NCI-H1930 (cell line): Measurements from ENCODE around the gene TMPRSS6.

Source experiments
- DNase-seq, 2 experiments: peaks; one replicate each; lab custom pipeline; 2025; lab: John Stamatoyannopoulos, UW

The TMPRSS6 gene

DNA sequence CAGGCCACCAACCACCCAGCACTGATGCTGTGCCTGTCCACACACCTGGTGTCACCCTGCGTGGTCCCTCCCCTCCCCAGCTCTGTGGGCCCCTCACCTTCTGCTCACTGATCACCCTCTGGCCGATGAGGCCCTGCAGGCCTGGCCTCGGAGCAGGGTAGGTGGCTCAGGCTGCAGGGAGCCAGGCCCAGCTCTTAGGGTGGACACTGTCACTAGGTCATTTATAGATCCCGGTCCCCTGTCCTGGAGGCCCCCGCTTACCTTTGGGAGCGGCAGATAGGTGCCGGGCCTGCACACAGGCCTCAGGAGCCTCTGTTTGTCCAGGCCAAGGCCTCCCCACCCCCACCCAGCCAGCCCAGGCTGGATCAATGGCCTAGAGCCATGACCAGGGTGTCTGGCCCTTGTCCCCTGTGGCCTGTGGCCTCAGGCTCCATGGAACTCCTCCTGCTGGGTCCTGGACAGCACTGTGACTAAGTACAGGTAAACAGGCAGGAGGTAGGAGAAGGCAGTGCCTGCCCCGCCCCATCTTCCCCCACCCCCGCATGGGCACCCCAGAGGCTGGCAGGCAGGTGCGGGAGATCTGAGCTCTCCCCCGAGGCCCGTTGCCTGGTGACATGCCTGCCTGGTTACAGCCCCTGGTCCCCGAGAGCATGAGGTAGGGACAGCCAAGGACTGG lies at the start of gene TMPRSS6:
Gene TMPRSS6 (minus strand): TSS at position 472 of the 676 bp plus-strand sequence. CDS start 6,296 bp downstream, outside the sequence.
- DNase-seq, result no peak

DNA sequence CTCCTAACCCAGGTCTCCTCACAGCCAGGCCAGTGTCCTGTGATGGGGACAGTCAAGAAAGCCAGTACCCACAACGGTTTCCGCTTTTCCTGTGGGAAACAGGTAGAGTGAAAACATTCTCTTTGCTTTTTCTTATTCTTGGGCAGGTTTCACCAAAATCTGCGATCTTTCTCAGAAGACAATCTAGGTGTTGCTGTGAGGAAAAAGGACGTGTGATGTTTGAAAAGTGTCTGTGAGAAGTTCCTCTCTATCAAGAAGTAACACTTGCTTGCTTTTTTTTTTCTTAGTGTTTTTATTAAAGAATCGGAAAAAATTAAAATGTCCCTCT lies 49.4 kb upstream of the TMPRSS6 start:
- no peak for DNase-seq

DNA sequence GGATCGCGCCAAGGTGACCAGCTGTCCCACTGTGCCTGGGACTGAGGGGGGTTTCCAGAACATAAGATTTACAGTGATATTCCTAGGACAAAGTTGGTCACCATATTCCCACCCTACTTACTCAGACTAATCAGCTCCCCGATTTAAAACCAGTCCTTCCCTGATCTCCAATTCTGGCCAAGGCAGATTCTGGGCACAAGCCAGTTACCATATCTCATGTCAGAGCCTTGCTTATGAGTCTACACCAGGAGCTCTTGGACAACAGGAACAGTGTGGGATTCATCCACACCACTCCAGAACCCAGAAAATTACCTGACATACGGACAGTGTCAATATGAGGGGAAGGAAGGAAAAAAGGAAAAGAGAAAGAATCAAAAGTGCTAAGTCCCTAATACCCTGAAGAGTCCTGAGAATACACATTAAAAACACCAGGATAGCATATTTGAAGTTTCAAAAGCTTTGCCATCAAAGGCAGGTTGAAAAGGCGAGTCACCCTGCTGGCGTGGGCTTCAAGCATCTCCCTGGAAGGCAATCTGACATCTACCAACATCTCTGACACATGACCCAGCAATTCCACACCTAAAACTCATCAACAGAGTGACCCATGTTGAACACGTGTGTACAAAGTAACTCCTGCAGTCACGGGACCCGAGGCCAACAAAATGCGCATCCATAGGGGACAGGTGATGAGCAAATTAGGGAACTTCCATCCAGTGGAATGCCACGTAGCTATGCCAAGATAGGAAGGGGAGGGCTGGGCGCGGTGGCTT lies 48.2 kb upstream of the TMPRSS6 start:
- no peak for DNase-seq

DNA sequence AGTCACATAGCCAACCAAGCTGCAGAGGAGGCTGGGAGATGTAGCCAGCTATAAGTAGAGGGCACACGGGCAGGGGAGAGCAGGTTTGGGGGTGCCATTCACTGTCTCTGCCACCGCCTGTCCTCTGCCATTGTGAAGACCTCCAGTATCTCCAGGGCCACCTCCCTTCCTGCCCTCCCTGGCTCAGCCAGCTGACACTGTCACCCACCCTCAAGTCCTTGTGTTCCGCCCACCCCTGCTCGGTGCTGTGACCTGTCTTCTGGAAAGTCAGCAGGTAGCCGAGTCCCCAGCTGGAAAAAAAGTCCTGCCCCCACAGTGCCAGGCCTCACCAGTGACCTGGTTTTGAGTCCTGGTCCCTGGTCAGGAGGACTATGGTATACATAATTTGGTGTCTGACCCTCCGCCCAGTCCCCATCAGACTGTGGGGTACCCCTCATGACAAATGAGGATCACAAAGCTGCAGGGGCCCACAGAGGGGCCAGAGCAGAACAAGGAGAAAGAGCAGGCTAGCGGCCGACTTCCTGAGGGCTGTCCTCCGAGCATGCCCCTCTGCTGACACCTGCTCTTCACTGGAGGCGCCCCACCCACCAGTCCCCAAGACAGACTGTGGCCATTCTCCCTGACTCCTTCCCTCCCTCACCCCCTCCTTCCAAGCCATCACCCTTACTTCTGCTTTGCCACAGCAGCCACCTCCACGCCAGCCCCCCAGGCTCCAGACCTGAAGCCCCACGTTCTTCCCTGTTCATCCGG lies 47.3 kb upstream of the TMPRSS6 start:
- DNase-seq, result no peak

DNA sequence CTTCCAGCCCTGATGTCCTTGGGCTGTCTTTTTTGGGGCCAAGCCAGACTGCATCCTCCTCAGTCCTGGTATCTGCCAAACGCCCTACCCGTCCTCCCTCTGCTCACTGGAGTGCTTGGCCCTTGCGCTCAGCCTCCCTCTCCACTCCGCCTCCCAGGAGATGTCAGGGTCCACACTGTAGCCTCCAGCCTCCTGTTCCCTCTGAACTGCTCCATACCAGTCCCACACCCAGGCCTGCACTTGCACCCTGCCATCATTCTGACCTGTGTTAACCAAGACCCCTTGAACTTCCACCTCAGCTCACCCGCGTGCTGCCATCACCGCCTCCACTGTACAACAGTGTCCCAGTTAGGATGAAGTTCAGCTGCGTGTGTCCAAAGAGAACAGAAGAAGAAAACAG lies 46.5 kb upstream of the TMPRSS6 start:
- DNase-seq, result no peak

DNA sequence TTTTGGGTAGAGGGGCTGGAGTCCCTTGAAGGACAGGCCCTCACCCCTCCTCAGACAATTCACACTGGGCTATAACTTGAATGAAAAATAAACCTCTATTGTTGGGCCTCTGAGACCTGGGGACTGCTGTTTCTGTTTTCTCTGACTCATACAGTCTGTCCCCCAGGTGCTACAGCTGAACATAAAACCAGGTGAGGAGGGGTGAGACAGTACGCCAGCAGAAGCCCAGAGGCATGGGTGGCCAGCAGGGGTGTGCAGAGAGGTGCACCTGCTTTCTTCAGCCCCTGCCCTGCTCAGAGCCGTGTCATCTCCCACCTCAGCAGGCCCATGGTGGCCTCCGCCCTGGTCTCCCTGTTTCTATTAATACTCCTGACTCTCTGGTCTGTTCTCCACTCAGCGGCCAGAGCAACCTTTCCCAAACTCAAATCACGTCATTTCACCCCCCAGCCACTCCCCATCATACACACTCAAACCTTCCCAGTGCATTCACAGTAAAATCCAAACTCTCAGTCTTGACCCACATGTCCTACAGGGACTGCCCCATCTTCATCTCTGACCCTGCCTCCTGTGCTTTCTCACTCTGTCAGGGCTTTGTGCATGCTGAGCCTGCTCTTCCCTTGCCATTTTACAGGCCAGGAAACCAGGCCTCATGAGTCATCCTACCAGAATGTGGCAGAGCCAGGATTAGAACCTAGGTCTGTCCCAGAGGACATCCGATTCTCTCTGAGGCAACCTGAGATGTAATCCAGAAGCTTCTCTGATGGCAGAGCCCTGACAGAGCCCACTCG lies 45.6 kb upstream of the TMPRSS6 start:
- DNase-seq, result no peak

DNA sequence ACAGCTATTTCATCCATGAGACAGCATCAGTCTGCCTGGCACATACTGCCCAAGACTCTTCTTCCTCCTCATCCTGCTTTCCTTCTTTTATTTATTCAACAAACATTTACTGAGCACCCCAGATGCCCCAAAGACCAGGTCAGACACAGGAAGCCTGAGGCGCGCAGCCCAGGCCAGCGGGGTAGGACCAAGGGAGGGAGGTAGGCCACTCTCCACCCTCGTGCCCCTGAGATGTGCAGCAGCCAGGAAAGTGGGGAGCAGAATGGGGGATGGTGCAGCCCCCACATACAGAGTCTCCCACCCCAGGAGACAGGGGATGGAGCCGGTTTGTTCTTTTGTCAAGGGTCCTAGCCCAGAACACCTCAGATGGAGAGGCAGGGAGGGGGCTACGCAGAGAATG lies 44.4 kb upstream of the TMPRSS6 start:
- DNase-seq, result no peak

DNA sequence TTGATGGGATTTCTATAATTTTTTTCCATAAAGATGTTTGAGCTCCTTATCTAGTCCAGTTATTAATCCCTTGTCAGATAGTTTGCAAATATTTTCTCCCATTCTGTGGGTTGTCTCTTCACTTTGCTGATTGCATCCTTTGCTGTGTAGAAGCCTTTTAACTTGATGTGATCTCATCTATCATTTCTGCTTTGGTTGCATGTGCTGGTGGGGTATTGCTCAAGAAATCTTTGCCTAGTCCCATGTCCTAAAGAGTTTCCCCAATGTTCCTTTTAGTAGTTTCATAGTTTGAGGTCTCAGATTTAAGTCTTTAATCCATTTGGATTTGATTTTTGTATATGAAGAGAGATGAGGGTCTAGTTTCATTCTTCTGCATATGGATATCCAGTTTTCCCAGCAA lies 41.9 kb upstream of the TMPRSS6 start:
- DNase-seq, result no peak

DNA sequence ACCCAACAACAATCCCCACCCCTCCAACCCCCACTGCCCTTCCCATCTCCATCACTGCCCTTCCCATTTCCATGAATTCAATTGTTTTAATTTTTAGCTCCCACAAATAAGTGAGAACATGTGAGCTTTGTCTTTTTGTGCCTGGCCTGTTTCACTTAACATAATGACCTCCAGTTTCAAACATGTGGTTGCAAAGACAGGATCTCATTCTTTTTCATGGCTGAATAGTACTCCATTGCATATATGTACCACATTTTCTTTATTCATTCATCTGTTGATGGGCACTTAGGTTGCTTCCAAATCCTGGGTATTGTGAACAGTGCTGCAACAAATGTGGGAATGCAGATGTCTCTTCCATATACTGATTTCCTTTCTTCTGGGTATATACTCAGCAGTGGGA lies 41.2 kb upstream of the TMPRSS6 start:
- DNase-seq, result no peak

DNA sequence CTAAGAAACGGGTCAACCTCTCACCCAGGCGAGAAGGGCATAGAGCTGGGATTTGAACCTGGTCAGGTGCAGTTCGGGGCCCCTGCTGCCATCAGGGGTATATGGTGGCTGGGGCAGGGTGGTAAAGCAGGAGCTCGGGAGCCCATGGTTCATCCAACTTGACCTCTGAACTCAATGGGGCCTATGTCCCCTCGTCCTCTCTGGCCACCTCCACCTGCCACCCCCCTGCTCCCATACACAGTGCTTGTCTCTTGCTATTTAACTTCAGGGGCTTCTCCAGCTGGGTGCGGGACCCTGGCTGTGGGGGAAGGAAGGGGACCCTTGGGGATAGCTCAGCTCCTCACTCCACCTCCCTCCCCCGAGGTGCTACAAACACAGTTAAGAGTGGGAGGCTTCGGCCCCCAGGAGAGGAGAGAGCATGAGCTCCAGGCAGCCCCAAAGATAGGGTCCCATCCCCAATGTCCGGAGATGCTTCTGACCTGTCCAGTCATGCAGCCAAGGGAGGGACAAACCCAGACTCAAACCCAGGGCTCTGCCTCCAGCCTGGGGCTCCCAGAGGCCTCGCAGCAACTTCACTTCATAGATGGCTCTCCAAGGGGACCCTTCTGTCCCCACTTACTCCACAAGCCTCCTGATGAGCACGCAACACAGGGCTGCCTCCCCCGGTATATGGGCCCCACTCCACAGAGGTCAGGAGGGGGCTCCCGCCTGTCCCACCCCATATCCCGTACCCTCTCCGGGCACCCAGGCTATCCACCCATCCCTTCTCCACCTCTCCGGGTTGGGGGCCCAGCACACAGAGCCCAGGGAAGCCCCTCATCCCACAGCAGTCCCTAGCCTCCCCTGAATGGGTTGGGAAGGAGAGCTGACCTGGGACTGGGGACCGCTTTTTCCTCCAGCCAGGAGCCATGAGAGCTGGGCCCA lies 39.5 kb upstream of the TMPRSS6 start:
- DNase-seq, result no peak

DNA sequence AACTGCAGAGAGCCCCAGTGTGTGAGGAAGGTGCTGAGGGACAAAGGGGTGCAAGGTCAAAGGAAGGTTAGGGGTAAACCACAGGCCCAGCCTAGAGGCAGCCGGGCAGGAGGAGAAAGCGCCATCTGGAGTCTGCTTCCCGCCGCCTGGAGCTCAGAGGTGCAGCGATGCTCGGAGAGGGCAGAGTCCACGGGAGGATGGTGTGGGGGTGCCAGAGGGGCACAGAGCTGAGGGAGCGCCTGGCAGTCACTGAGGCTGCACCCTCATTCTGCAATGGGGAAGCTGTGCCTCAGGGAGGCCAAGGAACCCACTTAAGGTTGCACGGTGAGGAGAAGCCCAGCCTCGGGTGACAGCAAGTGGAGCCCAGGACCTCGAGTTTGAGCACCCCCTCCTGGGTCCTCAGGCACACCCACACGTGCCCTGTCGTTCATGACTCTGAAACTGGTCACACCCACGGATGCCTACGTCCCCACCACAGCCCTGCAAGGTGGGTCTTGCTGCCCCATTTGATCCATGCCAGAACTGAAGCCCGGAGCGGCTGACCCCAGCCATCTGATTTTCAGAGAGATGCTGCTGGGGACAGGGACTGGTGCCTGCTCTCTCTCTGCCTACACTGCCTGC lies 38.6 kb upstream of the TMPRSS6 start:
- no peak for DNase-seq

DNA sequence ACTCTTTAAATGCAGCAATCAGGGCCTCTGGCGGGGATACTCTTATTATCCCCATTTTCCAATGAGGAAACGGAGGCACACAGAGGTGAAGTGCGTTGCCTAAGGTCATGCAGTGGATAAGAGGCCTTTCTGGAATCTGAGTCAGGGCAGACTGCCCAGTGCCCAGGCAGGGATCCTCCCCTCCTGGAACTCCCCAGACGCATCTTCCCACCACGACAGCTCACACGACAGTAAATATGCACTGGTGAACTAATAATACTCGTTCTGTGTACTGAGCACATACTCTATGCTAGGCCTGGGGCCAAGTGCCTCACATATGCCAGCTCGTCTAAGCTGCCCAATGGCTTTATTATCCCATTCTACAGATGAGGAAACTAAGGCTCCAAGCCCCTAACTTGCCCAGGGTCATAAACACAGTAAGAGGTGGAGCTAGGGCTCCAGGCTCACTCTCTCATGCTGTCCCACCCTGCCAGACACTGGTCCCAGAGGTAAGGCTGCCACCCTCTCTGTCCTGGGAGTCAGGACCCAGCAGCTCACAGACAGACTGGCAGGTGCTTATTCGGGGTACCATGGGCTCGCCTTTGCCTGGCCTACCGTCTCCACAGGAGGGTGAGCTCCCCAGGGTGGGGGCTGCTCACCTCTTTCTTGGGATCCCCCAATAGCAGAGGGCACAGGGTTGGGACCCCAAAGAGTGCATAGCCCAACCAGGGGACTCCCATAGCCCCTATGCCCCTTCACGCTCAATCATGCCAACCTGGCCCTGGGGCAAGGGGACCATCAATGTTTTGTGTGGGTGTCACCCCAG lies 37.9 kb upstream of the TMPRSS6 start:
- no peak for DNase-seq

DNA sequence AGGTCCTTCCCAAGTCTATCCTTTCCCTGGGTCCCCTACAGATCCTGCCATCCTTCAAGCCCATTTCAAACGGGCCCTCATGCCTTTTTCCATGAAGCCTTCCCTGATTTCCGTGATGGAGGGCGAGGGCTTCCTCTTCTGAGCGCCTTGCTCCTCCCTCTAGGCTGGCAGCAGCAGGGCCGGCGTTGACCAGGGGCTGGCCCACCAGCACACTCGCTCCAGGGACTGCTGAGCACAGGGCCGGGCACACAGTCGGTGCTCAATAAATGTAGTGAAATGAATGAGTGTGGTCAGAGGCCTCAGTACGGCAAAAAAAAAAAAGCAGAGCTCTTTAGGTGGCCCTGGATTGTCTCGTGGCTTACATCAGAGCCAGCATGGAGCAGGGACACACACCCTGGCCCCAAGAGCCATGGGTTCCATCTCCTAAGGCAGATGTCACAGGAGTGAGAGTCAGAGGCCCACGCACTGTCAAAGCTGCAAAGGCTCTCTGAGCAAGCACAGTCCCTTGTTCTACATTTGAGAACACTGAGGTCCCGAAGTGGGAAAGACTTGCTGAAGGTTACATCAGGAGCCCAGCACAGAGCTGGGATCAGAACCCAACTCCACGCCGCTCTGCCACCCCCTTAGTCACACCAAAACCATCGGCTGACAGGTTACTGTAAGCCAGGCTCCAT lies 37.1 kb upstream of the TMPRSS6 start:
- DNase-seq, result no peak

DNA sequence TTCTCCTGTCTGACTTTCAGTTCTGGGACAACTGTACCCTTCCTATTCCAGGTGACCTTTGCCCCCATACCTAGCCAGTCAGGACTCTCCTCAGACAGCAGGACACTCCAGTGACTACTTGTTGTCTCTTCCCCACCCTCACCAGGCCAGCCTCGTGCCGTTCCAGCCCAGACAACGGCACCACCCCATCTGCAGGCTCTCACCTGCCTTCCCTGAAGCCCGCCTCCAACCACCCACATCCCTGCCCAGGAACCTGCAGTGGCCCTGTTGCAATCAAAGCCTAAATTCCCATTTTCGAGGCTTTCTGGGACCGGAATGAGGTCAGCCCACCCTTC lies 36.5 kb upstream of the TMPRSS6 start:
- no peak for DNase-seq

DNA sequence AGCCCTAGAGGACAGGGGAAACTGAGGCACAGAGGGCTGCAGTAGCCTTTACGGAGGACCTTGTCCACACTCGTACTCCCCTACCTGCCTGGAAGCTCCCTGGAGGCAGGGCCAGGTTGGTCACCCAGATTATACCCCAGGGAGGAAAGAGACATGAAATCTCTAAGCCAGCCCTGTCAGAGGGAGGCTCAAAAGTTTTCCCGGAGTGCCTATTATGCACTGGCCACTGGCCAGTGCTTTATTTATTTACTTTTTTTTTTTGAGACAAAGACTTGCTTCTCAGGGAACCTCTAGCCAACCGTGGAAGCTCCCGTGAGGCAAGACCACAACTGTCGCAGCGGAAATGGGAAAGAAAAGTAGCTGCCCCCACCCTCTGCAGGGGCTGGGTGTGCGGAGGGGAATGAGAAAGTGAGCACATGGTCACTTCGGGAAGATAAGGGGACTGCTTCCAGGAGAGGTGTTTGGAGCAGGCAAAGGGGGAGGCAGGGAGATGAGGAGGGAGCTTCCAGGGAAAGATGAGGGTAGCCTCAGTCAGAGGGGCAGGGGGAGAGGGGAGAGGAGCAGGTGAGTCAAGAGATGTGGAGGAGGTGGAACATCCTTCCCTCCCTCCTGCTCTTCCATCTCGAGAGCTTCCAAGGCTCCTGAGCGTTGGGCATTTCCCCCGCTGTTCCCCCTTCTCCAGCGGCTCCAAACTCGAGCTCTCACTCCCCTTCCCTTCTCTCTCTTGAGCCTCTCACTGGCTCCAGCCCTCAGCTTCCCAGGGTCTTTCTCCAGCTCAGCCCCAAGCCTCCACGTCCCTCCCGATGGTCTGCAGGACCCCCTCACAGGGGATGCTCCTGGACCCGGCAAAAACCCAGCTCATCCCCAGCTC lies 35.9 kb upstream of the TMPRSS6 start:
- no peak for DNase-seq

DNA sequence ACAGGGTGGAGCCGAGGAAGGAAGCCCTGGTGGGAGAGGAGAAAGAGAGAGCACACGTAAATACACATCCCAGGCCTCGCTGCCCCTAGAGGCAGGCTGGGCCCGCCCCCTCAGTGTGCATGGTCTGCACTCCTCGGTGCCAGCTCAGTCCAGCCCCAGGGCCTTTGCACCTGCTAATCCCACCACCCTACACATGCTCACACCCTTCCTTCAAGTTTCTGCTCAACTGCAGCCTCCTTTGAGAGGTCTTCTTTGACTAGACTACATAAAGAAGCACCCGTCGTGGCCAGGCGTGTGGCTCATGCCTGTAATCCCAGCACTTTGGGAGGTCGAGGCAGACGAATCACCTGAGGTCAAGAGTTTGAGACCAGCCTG lies 34.7 kb upstream of the TMPRSS6 start:
- DNase-seq, result no peak

DNA sequence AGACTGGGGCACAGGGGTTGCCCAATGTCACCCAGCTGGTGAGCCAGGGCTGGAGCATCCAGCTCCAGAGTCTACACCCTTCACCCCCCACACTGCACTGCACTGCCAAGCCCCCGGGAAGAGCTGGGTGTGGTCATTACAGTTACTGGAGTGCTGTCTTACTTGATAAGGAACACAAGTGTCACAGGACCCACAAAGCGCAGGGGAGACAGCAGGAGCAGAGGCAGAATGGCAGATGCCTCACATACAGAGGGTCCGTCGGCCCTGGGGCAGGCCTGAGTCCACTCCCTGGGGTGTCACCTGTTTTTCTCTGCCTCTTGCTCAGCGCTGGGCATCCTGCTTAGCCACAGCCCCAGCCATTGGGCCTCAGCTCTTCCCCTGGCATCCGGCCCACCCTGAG lies 32.5 kb upstream of the TMPRSS6 start:
- no peak for DNase-seq

DNA sequence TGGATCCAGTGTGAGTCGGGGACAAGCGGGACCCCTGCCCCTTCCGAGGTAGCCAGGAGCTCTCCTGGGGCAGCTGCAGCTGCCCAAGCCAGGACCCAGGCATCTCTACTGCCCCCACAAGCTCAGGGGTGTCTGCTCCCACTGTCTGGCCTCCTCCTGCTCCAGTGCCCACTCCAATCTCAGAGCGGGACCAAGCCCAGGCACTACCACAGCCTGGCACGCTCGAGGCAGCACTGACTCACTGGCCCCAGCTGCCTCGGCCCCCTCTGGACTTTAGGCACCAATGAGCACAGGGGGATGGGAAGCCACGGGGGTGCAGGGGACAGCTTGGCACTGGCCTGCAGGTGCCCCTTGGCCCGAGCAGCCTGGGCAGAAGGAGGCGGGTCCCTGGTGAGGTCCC lies 32.0 kb upstream of the TMPRSS6 start:
- no peak for DNase-seq
